GM18505 (cell line): ENCODE measurements around the gene HTR3C.
"Not testable (repeated sequence)": the region's sequence is repeated elsewhere in the genome, so short reads cannot be mapped to it uniquely, and the experiment has no call there.

Experiments used
- ATAC-seq: cut with Tn5 transposase; IDR thresholded peaks from one replicate; pipeline ENCODE4 v1.9.1; 2021; ENCODE audit not compliant: unreplicated experiment
- POLR2A ChIP-seq: IDR thresholded peaks from 4 replicates; pipeline ENCODE4 v1.6.1; 2011; ENCODE audit warnings: borderline replicate concordance; ENCODE audit not compliant: insufficient read depth, insufficient read length; ENCODE audit errors: extremely low read depth

The HTR3C gene

DNA sequence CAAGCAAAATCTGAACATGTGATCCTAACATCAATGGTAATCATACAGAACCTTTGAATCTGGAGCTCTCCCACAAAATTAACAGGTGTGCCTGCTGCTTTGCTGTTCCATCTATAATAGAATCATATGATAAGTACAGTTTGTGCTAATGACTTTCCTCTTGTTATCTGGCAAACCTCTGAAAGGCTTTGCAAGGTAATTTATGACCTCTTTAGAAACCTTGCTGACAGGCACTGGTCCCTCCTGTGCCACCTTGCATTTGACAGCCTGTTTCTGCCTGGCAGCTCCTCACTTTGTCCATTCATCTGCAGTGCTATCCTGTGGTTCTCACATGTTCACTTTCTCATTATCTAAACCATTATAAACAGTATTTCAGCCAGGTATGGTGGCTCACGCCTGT lies 10.2 kb upstream of the HTR3C start:
- no peak for ATAC-seq
- TF ChIP-seq POLR2A = no peak

DNA sequence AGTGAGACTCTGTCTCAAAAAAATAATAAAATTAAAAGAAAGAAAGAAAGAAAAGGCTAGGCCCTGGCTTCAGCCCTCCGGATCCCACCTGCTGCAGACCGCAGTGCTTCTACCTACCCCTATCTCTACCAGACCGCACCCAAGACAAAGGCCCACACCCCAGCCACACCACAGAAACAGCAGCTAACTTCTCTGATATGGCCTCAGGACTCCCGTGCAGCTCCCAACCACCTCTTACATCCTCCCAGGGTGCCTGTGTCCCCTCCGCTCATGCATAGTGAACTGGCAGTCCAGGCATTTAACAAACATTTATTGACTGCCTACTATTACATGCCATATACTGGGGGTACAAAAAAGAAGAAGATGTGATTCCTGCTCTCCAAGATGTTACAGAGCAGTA lies 6.9 kb upstream of the HTR3C start:
- TF ChIP-seq POLR2A = no peak
- no peak for ATAC-seq

DNA sequence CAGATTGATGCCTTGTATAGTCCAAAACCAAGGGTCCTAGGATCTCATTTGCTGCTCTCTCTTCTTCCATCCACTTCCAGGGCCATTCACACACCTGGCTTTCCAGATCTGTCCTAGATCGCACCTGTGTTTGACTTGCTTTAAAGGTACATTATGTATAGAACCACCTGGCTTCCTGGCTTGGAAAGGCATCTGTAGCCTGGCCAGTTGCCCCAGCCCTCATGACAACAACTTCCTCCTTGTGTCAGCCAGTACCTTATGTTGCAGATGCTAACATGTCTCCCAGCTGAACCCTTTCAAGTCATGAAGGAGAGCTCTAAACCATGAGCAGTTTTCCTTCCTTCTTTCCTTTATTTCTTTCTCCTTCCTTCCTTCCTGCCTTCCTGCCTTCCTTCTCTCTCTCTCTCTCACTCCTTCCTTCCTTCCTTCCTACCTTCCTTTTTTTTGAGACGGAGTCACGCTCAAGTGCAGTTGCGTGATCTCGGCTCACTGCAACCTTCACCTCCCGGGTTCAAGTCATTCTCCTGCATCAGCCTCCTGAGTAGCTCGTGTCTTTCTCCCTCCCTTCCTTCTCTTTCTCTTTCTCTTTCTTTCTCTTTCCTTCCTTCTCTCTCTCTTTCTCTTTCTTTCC lies 2.5 kb upstream of the HTR3C start:
- ATAC-seq = no peak
- TF ChIP-seq POLR2A = no peak

DNA sequence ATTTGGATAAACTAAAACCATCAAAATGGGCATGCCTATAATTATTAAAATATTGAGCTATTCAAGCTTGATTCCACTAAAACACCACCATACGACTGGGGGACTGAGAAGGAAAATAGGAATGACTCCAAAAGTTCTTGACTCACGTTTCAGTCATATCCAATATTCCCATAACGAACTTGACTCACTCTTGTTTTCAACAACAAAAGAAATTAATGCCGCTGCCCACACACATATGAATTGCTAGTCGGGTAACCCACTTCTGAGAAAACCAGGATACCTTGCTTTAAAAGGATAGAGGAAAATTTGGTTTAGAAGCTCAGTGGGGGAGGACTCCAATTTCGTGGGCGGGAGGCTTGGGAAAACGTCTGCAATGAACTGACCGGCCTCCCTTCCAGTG lies 5.2 kb downstream of the HTR3C start:
- no peak for TF ChIP-seq POLR2A
- ATAC-seq = no peak

DNA sequence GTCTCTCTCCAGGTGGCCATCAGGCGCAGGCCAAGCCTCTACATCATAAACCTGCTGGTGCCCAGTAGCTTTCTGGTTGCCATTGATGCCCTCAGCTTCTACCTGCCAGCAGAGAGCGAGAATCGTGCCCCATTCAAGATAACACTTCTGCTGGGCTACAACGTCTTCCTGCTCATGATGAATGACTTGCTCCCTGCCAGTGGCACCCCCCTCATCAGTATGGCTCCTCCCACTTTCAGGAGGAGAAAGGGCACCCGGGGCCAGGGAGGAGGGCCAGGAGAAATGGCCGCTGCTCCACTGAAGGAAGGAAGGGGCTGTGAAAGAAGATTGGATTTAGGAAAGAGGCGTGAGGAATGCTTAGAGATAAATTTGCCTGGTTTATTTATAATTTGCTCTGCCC lies 6.6 kb downstream of the HTR3C start:
- ATAC-seq = no peak
- TF ChIP-seq POLR2A = no peak

DNA sequence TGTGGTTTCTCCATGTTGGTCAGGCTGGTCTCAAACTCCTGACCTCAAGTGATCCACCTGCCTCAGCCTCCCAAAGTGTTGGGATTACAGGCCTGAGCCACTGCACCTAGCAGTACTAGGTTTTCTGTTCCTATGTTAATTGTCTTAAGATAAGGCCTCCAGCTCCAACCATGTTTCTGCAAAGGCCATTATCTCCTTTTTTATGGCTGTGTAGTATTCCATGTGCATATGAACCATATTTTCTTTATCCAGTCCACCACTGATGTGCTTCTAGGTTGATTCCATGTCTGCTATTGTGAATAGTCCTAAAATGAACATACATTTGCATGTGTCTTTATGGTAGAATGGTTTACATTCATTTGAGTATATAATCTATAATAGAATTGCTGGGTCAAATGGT lies 9.8 kb downstream of the HTR3C start:
- no peak for TF ChIP-seq POLR2A
- no peak for ATAC-seq

DNA sequence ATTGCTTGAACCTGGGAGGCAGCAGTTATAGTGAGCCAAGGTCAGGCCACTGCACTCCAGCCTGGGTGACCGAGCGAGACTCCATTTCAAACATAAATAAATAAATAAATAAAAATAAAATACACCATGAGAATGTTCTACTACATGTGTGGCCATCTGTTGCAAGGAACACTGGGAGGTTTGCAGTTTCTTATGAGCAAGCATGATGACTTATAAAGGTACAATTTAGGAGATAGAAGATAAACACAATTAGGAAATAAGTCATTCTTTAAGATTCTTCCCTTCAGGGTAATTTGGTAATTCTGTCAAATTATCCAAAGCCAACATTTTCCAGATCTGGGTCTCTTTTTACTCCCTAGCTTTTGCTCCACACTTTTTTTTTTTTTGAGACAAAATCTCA lies 13.4 kb downstream of the HTR3C start:
- ATAC-seq = no peak
- TF ChIP-seq POLR2A = no peak

DNA sequence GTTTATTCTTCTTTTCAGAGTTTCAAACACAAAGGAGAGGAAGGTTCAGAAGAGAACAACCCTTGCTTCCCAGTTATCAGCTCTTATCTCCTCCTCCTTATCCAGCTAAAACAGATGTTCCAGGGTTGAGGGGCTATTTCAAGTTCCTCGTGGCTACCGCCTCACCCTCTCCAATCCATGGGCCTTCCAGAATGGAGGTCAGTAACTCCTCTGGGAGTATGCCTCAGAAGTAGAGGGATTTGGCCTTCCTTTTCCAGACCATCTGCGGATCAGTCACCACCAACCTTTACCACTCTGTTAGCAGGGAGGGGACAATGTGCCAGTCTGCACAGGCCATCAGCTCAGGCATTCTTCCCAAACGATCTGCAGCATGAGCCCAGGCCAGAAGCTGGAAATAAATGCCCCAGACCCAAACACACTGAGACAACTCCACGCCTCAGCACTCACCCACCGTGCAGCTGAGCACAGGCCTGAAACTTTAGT lies 14.8 kb downstream of the HTR3C start:
- no peak for TF ChIP-seq POLR2A
- no peak for ATAC-seq

DNA sequence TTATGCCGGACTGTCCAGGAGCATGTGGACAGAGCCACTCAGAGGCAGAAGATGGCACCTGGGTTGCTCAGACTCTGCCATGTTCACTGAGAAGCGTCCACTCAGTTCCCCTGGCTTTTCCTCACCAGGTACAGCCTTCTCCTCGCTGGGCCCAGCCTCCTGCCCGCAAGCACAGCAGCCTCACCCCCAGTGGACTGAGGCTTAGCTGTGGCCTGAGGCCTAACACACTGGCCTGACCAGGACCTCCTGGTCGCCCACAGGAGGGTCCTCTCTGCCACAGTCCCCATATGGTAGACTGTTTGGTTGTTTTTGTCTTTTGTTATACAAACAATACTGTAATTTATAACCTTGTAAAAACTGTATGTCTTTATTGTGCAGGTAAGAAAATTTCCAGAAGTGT lies 15.5 kb downstream of the HTR3C start:
- no peak for TF ChIP-seq POLR2A
- ATAC-seq = no peak

DNA sequence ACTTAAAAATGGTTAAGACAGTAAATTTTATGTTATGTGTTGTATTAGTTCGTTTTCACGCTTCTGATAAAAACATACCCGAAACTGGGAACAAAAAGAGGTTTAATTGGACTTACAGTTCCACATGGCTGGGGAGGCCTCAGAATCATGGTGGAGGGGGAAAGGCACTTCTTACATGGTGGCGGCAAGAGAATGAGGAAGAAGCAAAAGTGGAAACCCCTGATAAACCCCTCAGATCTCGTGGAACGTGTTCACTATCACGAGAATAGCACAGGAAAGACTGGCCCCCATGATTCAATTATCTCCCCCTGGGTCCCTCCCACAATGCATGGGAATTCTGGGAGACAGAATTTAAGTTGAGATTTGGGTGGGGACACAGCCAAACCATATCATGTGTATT lies 18.3 kb downstream of the HTR3C start:
- ATAC-seq = not testable (repeated sequence)

DNA sequence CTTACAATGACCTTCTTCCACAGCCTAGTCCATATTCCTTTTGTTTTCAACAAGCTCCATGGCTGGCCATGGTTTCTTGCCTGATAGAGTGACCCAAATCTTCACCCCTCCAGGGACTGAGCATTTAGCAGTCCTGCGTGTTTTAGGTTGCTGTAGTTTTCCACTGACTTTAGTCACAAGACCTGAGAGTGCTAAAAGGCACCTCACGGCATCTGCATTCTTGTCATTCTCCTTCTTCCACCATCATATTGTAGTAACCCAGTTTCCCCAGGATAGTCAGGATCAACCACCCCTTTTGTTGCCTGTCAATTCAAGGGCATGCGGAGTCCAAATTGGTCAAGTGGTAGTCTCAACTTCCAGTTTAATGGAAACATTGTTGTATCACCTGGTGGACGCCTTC lies 20.8 kb downstream of the HTR3C start:
- ATAC-seq = no peak
- no peak for TF ChIP-seq POLR2A

DNA sequence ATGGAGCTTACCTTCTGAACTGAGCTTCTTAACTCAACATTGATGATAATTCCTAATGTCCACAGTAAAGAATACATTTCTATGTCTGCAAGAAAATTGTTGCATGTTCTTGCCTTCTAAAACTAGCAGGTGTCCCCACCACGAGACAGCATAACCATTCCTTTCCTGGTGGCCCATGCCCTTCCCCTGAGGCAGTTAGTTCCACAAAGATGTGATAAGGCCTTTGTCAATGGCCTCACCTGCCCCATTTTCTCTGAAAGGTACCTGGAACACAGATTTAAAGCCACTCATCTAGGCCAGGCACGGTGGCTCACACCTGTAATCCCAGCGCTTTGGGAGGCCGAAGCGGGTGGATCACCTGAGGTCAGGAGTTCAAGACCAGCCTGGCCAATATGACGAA lies 23.1 kb downstream of the HTR3C start:
- TF ChIP-seq POLR2A = no peak
- no peak for ATAC-seq

DNA sequence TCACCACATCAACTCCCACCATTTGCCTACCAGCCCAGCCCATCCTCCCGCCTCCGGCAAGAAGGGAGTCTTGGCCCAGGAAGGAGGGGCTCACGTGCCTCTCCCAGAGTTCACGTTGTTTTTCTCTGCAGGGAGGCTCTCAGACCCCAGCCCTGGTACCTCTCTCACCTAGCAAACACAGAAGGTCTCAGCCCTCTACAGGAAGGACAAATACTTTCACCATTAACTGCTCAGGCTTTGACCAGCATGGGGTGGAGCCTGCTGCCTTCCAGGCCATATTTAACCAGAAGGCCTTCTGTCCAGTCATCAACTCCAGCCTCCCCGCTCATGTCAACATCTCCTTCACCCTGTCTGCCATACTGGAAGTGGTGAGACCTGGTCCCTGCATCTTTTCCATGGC lies 25.0 kb downstream of the HTR3C start:
- ATAC-seq = no peak
- TF ChIP-seq POLR2A = no peak

DNA sequence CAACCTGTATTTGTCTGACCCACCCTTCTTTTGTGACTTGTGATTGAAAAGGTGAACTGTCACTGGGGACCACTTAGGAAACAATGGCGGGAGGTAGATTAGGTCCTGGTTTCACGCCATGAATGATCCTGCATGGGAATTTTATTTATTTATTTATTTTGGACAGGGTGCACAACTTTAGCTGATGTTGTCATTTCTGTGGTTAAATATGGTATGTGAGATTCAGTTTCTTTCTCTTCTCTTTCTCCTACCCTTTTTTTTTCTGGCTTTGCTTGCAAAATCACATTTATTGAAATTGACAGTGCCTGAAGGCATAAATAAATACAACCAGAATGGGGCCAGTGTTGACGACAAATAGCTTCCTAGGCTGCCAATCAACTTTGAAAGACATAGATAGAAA lies 26.0 kb downstream of the HTR3C start:
- ATAC-seq = no peak
- TF ChIP-seq POLR2A = no peak
